Urothelium cell line (cell line): ENCODE results near the gene ADORA2B.
"Not testable (repeated sequence)": the region's sequence is repeated elsewhere in the genome, so short reads cannot be mapped to it uniquely, and the experiment has no call there.

Source experiments
- DNase-seq: peaks from one replicate; pipeline ENCODE4 v3.0.0; 2011; ENCODE audit warnings: low spot score, mixed read lengths
- FAIRE-seq: peaks from 2 replicates; lab custom pipeline; 2011; peaks lifted over from hg19 to GRCh38; lab: Jason Lieb, UNC

The ADORA2B gene

GRCh38 chr17:15944759-15945526 is at the start of gene ADORA2B:
Gene ADORA2B (plus strand): TSS chr17:15945130. CDS start chr17:15945249, 119 bp downstream.
- FAIRE-seq (no peak), DNase-seq (peak; percentile 74)

- no peak for DNase-seq
- no peak for FAIRE-seq
These were observed 48.7 kb upstream of the ADORA2B start for GRCh38 chr17:15896277-15896676.

- no peak for FAIRE-seq
These were observed 48.1 kb upstream of the ADORA2B start for GRCh38 chr17:15896834-15897233.

GRCh38 chr17:15899596-15899995 is 45.3 kb upstream of the ADORA2B start:
- not testable (repeated sequence) for FAIRE-seq, DNase-seq

More at GRCh38 chr17:15896834-15897233, 48.1 kb upstream of the ADORA2B start:
- DNase-seq = no peak

- DNase-seq = no peak
- no peak for FAIRE-seq
These were observed 44.1 kb upstream of the ADORA2B start for GRCh38 chr17:15900871-15901270.

- not testable (repeated sequence) for FAIRE-seq
These were observed 39.7 kb upstream of the ADORA2B start for GRCh38 chr17:15905236-15905635.

GRCh38 chr17:15907290-15907689 is 37.6 kb upstream of the ADORA2B start:
- FAIRE-seq = no peak

More at GRCh38 chr17:15905236-15905635, 39.7 kb upstream of the ADORA2B start:
- DNase-seq = not testable (repeated sequence)

GRCh38 chr17:15908378-15908777 is 36.6 kb upstream of the ADORA2B start:
- no peak for FAIRE-seq
- DNase-seq = no peak

More at GRCh38 chr17:15907290-15907689, 37.6 kb upstream of the ADORA2B start:
- DNase-seq = no peak

- DNase-seq (no peak), FAIRE-seq (no peak)
These were observed 35.4 kb upstream of the ADORA2B start for GRCh38 chr17:15909481-15909991.

GRCh38 chr17:15910791-15911190 is 34.1 kb upstream of the ADORA2B start:
- DNase-seq (no peak), FAIRE-seq (no peak)

- DNase-seq, FAIRE-seq: not testable (repeated sequence)
These were observed 33.2 kb upstream of the ADORA2B start for GRCh38 chr17:15911701-15912100.

GRCh38 chr17:15912416-15912955 is 32.4 kb upstream of the ADORA2B start:
- FAIRE-seq (no peak), DNase-seq (no peak)

GRCh38 chr17:15913826-15914225 is 31.1 kb upstream of the ADORA2B start:
- DNase-seq = no peak
- no peak for FAIRE-seq

- FAIRE-seq (no peak), DNase-seq (no peak)
These were observed 30.3 kb upstream of the ADORA2B start for GRCh38 chr17:15914400-15915170.

GRCh38 chr17:15915961-15916360 is 29.0 kb upstream of the ADORA2B start:
- FAIRE-seq = no peak
- no peak for DNase-seq

- DNase-seq (no peak), FAIRE-seq (no peak)
These were observed 27.9 kb upstream of the ADORA2B start for GRCh38 chr17:15917021-15917437.

- FAIRE-seq (no peak), DNase-seq (no peak)
These were observed 27.4 kb upstream of the ADORA2B start for GRCh38 chr17:15917438-15918027.

GRCh38 chr17:15918261-15918660 is 26.7 kb upstream of the ADORA2B start:
- FAIRE-seq = no peak

GRCh38 chr17:15918661-15919259 is 26.2 kb upstream of the ADORA2B start:
- FAIRE-seq (no peak), DNase-seq (no peak)

More at GRCh38 chr17:15918261-15918660, 26.7 kb upstream of the ADORA2B start:
- DNase-seq = no peak

GRCh38 chr17:15919466-15919865 is 25.5 kb upstream of the ADORA2B start:
- no peak for FAIRE-seq
- DNase-seq = no peak
